Endothelial cell of umbilical vein (primary cell): ENCODE results near the gene ZDHHC22. TPM values are rescaled to one million over a fixed set of nuclear protein-coding genes. Genes with fewer than 3 reads are reported as not detected.

Experiments used
- BruUV-seq: library from RNA; stranded (reverse); fragments of 400-500 nt; replicated peaks from 2 replicates; lab custom pipeline; 2021; lab: Mats Ljungman, UMichigan
- CTCF ChIA-PET: fragments of 300-600, 350-600 bp; sonication (Branson Sonifier 250); formaldehyde crosslinking; loops from one replicate; lab custom pipeline; 2021; ENCODE audit warnings: antibody characterized with exemption, inconsistent platforms; lab: Charles Lee
- POLR2A ChIA-PET: fragments of 300-600, 350-600 bp; sonication (Branson Sonifier 250); formaldehyde crosslinking; loops from one replicate; lab custom pipeline; 2021; ENCODE audit warnings: antibody characterized with exemption, inconsistent platforms; lab: Charles Lee
- DNase-seq: peaks from one replicate; pipeline ENCODE4 v3.0.0-alpha.2; 2011; ENCODE audit warnings: low read depth, low spot score
- FAIRE-seq: peaks from 2 replicates; lab custom pipeline; 2011; peaks lifted over from hg19 to GRCh38; lab: Jason Lieb, UNC
- H2AFZ ChIP-seq: 2 replicates; pipeline ENCODE4 v1.6.0; 2012; ENCODE audit warnings: low read depth, low read length, control low read depth, inconsistent platforms
- H3K27ac ChIP-seq: 2 replicates; pipeline ENCODE4 v1.5.1; 2011; ENCODE audit warnings: low read depth, mild to moderate bottlenecking, control low read depth, low read length, moderate library complexity; ENCODE audit not compliant: insufficient read depth
- H3K27me3 ChIP-seq, 2 experiments: 2 replicates each; pipeline versions ENCODE4 v1.6.0 to v1.6.1; 2011; ENCODE audit warnings: low read length in 2 of 2, mixed read lengths in 1 of 2; ENCODE audit not compliant: control insufficient read depth in 2 of 2, insufficient read depth in 2 of 2
- H3K36me3 ChIP-seq, 2 experiments: 2 replicates in 1 of 2; 3 replicates in 1 of 2; pipeline ENCODE4 v1.5.1; 2011; ENCODE audit warnings: low read length in 2 of 2, mild to moderate bottlenecking in 1 of 2, moderate library complexity in 1 of 2; ENCODE audit not compliant: control insufficient read depth in 2 of 2, insufficient read depth in 2 of 2; ENCODE audit errors: extremely low read depth in 1 of 2
- H3K4me1 ChIP-seq: 3 replicates; pipeline ENCODE4 v1.5.1; 2011; ENCODE audit warnings: mild to moderate bottlenecking, low read length; ENCODE audit not compliant: control insufficient read depth, insufficient read depth; ENCODE audit errors: extremely low read depth
- H3K4me2 ChIP-seq: 2 replicates; pipeline ENCODE4 v1.6.1; 2011; ENCODE audit warnings: low read length, control low read depth, mixed read lengths; ENCODE audit not compliant: insufficient read depth
- H3K4me3 ChIP-seq, 3 experiments: fragments of 200-600 bp in 1 of 3; sonication (generic), shearing (Covaris generic) in 1 of 3; replicated peaks in 1 of 3; 2 replicates each; pipeline ENCODE4 v1.5.1; 2011 to 2016; ENCODE audit warnings: control low read depth in 3 of 3, low read length in 3 of 3, mild to moderate bottlenecking in 2 of 3, inconsistent platforms in 1 of 3, low read depth in 1 of 3, moderate library complexity in 1 of 3; ENCODE audit not compliant: insufficient read depth in 1 of 3
- H3K79me2 ChIP-seq: 2 replicates; pipeline ENCODE4 v1.6.0; 2012; ENCODE audit warnings: low read length, inconsistent platforms; ENCODE audit not compliant: control insufficient read depth, insufficient read depth
- H3K9ac ChIP-seq: replicated peaks from 2 replicates; pipeline ENCODE3; 2011; ENCODE audit warnings: low read length, control low read depth; ENCODE audit not compliant: insufficient read depth; ENCODE audit errors: extremely low read depth
- H3K9me1 ChIP-seq: replicated peaks from 3 replicates; pipeline ENCODE4 v1.6.0; 2011; ENCODE audit warnings: mild to moderate bottlenecking, low read length; ENCODE audit not compliant: control insufficient read depth, insufficient read depth; ENCODE audit errors: extremely low read depth
- H3K9me3 ChIP-seq: replicated peaks from 2 replicates; pipeline ENCODE4 v1.5.1; 2012; ENCODE audit warnings: low read length, inconsistent platforms; ENCODE audit not compliant: control insufficient read depth, insufficient read depth
- H4K20me1 ChIP-seq: replicated peaks from 2 replicates; pipeline ENCODE3; 2011; ENCODE audit warnings: mild to moderate bottlenecking, low read length; ENCODE audit not compliant: control insufficient read depth, insufficient read depth; ENCODE audit errors: extremely low read depth
- CTCF ChIP-seq, 2 donors: IDR thresholded peaks; 1 replicate in 1 of 2; 2 replicates in 1 of 2; pipeline ENCODE4 v1.5.1; 2011; ENCODE audit warnings: low read length in 2 of 2, mild to moderate bottlenecking in 2 of 2, moderate library complexity in 2 of 2, control low read depth in 1 of 2, inconsistent platforms in 1 of 2, low read depth in 1 of 2; ENCODE audit not compliant: insufficient read depth in 1 of 2; ENCODE audit errors: extremely low read depth in 1 of 2
- EZH2 ChIP-seq: IDR thresholded peaks from 2 replicates; pipeline ENCODE4 v1.6.1; 2012; ENCODE audit warnings: borderline replicate concordance, low read depth, mild to moderate bottlenecking, moderate library complexity, low read length, inconsistent platforms; ENCODE audit not compliant: severe bottlenecking
- GATA2 ChIP-seq: IDR thresholded peaks from 2 replicates; pipeline ENCODE4 v1.7.0; 2011; ENCODE audit warnings: low read depth, mild to moderate bottlenecking, moderate library complexity, mixed read lengths, low read length; ENCODE audit not compliant: insufficient read length, insufficient read depth
- JUN ChIP-seq: IDR thresholded peaks from 2 replicates; pipeline ENCODE4 v1.6.1; 2011; ENCODE audit warnings: borderline replicate concordance, low read depth; ENCODE audit not compliant: insufficient read length, insufficient read depth
- MAX ChIP-seq: IDR thresholded peaks from 2 replicates; pipeline ENCODE4 v1.6.1; 2011; ENCODE audit not compliant: insufficient read depth, insufficient read length
- MYC ChIP-seq: IDR thresholded peaks from one replicate; pipeline ENCODE4 v1.6.1; 2011; ENCODE audit warnings: mild to moderate bottlenecking, low read depth, low read length
- POLR2A ChIP-seq: IDR thresholded peaks from 2 replicates; pipeline ENCODE4 v1.6.1; 2012; ENCODE audit warnings: low read depth, mild to moderate bottlenecking, control low read depth, low read length
- POLR2AphosphoS5 ChIP-seq: IDR thresholded peaks from 2 replicates; pipeline ENCODE4 v1.6.1; 2012; ENCODE audit warnings: low read depth, mild to moderate bottlenecking, control low read depth, low read length, moderate library complexity; ENCODE audit not compliant: insufficient read depth
- dilution Hi-C: fragments of 300-500 bp; cut with MboI; formaldehyde crosslinking; loops from one replicate; pipeline ENCODE4 v1.15.0; 2019; ENCODE audit warnings: low sequenced_read_pairs; ENCODE audit not compliant: extremely low pct_ligation_motif_present
- intact Hi-C: fragments of 100-400 bp; cut with micrococcal nuclease; formaldehyde crosslinking; loops from one replicate; pipeline ENCODE4 v1.10.0; 2022
- polyA plus RNA-seq, 4 experiments: library from polyadenylated mRNA; depleted of rRNA in 3 of 4; stranded (reverse) in 3 of 4; unstranded in 1 of 4; fragments of >200 nt; gene quantifications; 2 replicates each; pipeline versions ENCODE4 v1.2.1 to v1.2.3, GENCODE V29; 2011 to 2012; ENCODE audit warnings: missing spikeins in 1 of 4
- total RNA-seq: library from RNA; stranded (reverse); gene quantifications from 2 replicates; pipeline ENCODE4 v1.2.3, GENCODE V29; 2021

Gene ZDHHC22
- total and polyA plus RNA-seq, 2 donors (not counting 3 experiments of a cell fraction or from before 2014, with no cell fraction given): 0.03 to 0.24 TPM

- no peak for FAIRE-seq
- Histone ChIP-seq H3K4me3 (no peak overlapping the region), H3K9me3 (no peaks in the 10 kb centered on the region), H3K36me3 (no peaks in the 10 kb centered on the region), H3K27me3 (peaks cover 13 to 24% of the 10 kb centered on the region in 2 experiments), H3K79me2 (no peaks in the 10 kb centered on the region), H3K9ac (no peak overlapping the region), H3K4me1 (no peaks in the 10 kb centered on the region), H3K4me2 (no peak overlapping the region), H4K20me1 (no peaks in the 10 kb centered on the region), H2AFZ (no peak overlapping the region), H3K27ac (no peak overlapping the region), H3K9me1 (no peaks in the 10 kb centered on the region)
- no TSS peak for BruUV-seq
- no peak for TF ChIP-seq MYC
- TF ChIP-seq GATA2: no peak
- TF ChIP-seq EZH2: no peak
- no peak for TF ChIP-seq JUN
- TF ChIP-seq POLR2AphosphoS5: no peak
- no peak for TF ChIP-seq POLR2A
- TF ChIP-seq CTCF (IDR thresholded peaks at IDR 0.05; ENCODE audit: extremely low read depth in 1 of 2, insufficient read depth in 1 of 2, low read depth in 1 of 2, low read length in 2 of 2): no peak
- no peak for TF ChIP-seq MAX
- dilution Hi-C loops (loop anchor here (25.0 kb wide), 1 partner anchor 199 kb away; no protein-coding TSS in a partner anchor), intact Hi-C loops (no loop called here)
- ChIA-PET CTCF (interaction anchor here (0.8 to 3.9 kb wide), 14 partner anchors 9 to 213 kb away, joined by 3 to 24 read pairs (median 5); no protein-coding TSS in a partner anchor), POLR2A (no interaction called here)
- no peak for DNase-seq
Measured at GRCh38 chr14:77086017-77086727, 55.4 kb downstream of the ZDHHC22 start.
